GM18520 (cell line): ENCODE results near the gene NRXN3.

Source experiments
- ATAC-seq: cut with Tn5 transposase; IDR thresholded peaks from one replicate; pipeline ENCODE4 v1.9.1; 2021; ENCODE audit not compliant: unreplicated experiment

Gene NRXN3

DNA sequence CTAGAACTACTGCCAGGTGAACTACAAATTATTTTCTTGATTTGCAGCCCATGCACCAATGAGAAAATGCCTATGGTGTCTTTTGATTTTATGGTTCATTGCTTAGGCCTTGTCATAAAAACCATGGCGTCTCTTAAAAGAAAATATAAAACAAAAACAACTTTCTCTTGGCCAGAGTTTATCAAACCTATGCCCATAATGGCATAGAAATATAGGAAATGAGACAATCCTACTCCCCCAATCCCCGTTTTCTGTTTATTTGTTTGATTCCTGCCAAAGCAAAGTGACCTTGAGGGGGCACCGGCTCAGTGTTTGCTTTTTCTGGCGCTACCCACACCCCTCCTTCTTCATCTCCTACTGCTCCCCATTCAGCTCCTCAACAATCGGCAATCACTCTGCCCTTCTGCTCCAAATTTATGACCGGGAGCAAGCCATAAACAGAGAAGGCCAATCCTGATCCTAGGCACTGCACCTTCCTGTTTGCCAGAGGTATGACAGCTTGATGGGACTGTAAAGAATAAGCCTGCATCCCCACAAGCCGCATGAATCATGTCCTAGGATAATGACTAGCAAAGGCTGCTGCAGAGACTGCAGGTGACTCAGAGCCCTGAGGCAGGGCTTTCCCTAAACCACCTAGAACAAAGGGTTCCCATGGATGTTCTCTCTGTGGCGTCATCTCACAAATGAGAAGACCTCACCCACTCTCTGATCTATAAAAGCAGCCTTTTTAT lies 874.9 kb downstream of the NRXN3 start:
- ATAC-seq: no peak

DNA sequence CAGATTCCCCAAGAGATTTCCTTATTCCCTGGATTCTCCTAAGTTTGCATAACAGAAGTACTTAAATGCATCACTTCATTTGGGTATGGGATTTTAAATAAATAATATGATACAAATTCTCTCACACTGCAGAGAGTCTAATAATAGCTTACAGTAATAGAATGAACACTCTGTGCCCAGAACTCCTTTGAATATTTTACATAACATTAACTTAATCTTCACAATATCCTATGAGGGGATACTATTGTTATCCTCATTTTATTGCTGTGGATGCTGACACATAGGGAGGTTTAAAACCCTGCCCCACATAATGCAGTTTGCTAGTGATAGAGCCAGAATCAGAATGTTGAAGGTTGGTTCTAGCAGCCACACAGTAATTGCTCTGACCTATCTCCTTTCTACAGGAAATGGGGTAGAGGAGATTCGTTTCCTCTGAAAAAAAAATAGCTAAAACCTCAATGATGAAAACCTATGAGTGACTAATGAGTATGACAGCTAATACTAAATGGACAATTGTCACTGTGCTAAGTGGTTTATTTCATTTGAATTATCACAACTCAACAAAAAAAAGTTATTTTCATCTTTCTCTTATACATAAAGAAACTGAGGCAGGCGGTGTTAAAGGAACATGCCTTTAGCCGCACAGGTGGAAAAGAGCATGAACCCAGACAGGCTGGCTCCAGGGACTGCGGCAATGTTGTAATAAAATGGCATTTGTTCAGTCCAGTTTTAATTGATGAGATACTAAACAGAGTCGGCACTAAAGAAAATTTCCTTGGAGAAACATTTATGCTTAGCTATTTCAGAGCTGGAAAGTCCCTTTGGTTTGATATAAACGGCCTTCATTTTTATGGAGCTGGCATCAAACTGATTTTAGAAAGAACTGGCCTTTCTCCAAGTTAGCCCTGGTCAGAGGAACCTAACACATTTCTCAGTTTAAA lies 880.9 kb downstream of the NRXN3 start:
- ATAC-seq: no peak

- ATAC-seq: no peak
These were observed 881.6 kb downstream of the NRXN3 start for GRCh38 chr14:79051742-79052141.

DNA sequence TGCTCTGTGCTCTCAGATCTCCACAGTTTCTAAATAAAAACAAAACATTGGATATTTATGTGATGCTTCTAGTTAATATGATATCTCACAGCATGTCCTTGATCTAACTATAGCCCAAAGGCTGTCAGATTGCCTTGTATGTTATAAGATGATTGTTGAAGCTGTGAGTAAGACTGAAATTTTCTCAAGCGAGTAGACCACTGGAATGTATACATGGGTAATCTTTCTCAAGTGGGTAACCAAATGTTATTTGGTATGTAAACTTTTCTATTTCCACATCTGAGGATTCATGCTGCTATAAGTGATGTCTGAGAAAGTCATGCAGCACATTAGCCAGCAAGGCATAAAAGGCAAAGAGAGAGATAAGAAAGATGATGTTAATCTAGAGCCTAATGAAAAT lies 886.7 kb downstream of the NRXN3 start:
- ATAC-seq: no peak

- ATAC-seq: no peak
These were observed 887.2 kb downstream of the NRXN3 start for GRCh38 chr14:79057333-79057732.

DNA sequence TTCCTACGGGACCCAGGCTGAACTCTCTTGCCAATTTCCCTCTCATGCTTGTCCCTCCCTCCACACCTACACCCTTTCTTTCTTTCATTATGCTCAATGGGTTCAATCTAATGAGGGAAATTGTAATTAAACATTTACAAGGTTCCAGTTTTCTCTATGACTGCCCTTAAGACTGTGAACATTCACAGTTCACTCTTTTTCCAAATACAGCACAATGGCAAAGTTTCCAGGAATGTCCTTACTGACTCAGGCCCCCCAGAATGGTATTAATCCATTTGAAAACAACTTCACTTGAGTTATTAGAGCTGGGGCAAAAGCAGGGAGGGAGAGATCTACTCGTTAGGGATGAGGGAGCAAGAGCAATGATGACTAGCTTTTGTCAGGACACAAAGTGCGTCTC lies 892.1 kb downstream of the NRXN3 start:
- ATAC-seq: no peak

GRCh38 chr14:79064214-79064613 lies 894.0 kb downstream of the NRXN3 start:
- no peak for ATAC-seq

GRCh38 chr14:79074510-79074909 lies 904.3 kb downstream of the NRXN3 start:
- ATAC-seq: no peak

- no peak for ATAC-seq
These were observed 906.3 kb downstream of the NRXN3 start for GRCh38 chr14:79076428-79076827.

DNA sequence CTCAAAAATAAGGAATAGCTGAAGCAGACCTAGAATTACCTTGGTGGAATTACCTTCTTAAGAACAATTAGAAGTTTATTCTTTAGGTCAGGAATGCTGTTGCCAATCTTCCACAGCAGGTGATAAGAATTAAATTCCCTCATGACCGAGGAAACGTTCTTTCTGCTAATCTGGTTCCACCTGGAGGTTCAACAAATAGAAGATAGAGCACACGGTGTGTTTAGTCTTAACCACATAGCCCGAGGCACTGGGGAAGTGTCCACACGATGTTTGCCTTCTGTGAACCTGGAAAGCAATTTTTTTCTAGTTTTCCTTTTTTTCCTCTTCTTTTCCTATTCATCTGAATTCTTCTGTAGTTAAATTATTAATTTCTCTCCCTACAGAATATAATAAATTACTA lies 906.9 kb downstream of the NRXN3 start:
- no peak for ATAC-seq

GRCh38 chr14:79080040-79080439 lies 909.9 kb downstream of the NRXN3 start:
- no peak for ATAC-seq

DNA sequence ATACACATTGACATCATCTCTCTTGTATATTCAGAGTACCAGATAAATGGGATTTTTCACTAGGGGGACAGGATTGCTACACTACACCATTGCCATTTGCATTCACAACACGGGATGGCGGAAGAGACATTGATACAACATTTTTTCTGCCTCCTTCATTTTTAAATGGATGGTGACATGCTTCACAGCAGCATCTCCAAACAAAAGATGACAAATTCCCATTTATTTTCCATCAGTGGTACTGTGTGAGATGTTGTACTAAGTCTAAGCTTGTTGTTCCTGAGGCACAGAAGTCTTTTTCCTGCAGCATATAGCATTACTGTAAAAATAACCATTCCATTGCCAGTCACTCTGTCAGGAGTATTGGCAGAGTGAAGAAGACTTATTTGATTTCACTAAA lies 912.7 kb downstream of the NRXN3 start:
- no peak for ATAC-seq

DNA sequence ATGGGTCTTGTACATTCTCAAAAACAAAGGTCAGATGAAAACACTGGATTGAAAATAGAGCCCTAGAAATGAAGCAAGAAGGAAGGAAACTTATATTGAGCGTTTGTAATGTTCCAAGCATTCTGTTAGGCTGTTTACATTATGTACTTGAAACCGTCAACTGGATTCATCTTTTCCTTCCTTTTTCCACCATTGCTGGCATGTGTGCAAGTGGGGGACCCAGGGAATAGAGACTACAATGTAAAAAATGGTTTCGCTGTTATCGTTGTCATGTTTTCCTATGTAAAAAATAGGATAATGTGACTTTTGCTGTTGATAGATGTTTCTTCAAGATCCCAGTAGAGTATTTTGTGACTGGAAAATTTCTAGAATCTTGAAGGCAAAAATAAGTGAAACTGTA lies 913.2 kb downstream of the NRXN3 start:
- no peak for ATAC-seq

- ATAC-seq: no peak
These were observed 914.7 kb downstream of the NRXN3 start for GRCh38 chr14:79084861-79085260.

GRCh38 chr14:79089576-79089975 lies 919.4 kb downstream of the NRXN3 start:
- ATAC-seq: no peak

- no peak for ATAC-seq
These were observed 920.5 kb downstream of the NRXN3 start for GRCh38 chr14:79090641-79091180.

DNA sequence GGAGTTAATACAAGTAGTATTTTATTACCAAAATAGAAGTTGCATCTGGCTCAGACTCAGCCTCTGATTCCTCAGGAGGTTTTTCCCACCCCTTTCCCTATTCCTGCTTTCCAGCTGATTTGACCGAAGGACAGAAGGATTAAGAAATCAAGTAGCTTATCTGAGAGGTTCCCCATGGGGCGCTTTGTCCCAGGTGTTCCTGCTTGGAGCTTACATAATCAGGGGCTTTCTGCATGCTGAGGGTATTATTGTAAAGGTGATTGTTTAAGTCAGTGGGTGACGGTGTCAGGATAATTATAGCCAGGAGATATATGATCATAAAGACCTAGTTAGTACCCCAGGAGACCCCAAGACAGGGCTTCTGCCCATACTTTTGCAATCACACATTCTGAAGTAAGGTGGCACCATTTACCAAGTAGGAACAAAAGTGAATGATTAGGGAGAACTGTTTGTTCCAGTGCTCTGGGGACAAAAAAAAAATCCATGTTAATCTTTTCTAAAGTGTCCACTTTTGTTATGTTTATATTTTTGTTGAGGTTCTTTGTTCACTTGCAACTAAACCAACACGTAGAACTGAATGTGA lies 921.3 kb downstream of the NRXN3 start:
- no peak for ATAC-seq

DNA sequence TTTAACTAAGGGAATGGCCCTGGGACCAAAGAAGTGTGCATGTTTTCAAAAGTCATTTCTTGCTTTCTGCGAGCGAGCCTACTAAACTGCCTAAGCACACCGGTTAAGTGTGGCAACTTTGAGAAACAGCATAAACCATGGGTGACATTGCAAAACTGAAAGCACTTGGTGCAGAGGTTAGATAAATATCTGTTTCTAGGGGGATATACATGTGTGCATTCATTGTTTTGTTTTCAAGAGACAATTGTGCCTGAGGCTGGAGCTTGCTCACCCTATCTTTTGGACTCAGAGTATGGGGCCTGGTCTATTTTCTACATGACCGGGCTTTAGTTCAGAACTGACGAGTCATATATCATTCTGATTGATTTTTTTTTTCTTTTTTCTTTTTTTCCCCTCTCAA lies 923.4 kb downstream of the NRXN3 start:
- no peak for ATAC-seq

DNA sequence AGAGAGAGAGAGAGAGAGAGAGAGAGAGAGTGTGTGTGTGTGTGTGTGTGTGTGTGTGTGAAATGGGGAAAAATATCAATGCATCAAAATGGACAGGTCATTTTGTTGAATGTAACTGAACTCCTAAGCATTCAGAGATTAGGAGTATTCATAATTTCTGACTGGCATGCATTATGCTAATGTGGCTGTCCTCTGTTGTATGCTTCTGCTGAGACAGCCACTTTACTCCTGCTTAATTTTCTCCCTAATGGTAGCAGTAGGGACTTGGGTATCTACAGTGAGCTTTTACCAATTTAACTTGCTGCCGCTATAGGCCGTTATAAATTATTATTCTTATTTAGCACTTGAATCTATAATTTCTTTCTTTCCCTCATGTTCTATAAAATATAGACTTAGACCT lies 924.8 kb downstream of the NRXN3 start:
- no peak for ATAC-seq

GRCh38 chr14:79096811-79097210 lies 926.6 kb downstream of the NRXN3 start:
- no peak for ATAC-seq

DNA sequence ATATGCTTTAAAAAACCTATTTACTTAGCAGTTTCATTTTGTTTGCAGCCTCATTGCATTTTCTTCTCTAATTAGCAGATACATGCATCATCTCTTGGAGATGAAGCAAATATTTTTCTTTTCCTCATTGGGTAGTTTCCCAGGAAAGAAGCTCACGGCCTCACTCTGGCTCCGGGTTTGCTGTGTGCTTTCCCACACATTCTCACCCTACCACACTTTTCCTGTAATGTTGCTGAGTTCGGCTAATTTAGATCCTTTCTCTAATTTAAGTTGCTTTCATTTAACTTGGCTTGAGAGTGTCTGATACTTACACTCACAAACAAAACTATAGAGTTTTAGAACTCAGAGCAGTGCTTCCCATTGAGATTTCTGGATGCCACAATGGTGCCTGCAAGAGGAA lies 928.2 kb downstream of the NRXN3 start:
- ATAC-seq: no peak

DNA sequence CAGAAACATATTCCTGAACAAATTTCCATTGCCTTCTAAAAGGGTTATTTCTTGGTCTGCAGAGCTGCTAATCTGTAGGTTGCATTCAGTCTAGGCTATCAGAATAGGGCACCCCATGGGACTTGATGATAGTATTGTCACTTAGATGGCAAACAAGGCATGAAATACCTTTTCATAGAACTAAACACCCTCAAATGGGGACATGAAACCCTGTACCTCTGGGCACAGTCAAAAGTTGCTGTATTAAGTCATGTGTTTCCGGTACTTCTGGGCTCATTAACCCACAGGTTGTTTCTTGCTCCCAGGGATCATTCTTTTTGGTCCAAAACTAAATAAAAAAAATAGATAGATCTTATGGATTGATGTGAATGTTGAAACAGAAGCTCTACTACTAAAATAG lies 930.4 kb downstream of the NRXN3 start:
- no peak for ATAC-seq
